HG03066 (cell line): Measurements from ENCODE around the gene PCDHGA4.
"Not testable (repeated sequence)": the region's sequence is repeated elsewhere in the genome, so short reads cannot be mapped to it uniquely, and the experiment has no call there.

ENCODE experiments used
- ATAC-seq: cut with Tn5 transposase; IDR thresholded peaks from one replicate; pipeline ENCODE4 v1.9.1; 2021; ENCODE audit warnings: low read depth; ENCODE audit not compliant: unreplicated experiment

PCDHGA4 gene

DNA sequence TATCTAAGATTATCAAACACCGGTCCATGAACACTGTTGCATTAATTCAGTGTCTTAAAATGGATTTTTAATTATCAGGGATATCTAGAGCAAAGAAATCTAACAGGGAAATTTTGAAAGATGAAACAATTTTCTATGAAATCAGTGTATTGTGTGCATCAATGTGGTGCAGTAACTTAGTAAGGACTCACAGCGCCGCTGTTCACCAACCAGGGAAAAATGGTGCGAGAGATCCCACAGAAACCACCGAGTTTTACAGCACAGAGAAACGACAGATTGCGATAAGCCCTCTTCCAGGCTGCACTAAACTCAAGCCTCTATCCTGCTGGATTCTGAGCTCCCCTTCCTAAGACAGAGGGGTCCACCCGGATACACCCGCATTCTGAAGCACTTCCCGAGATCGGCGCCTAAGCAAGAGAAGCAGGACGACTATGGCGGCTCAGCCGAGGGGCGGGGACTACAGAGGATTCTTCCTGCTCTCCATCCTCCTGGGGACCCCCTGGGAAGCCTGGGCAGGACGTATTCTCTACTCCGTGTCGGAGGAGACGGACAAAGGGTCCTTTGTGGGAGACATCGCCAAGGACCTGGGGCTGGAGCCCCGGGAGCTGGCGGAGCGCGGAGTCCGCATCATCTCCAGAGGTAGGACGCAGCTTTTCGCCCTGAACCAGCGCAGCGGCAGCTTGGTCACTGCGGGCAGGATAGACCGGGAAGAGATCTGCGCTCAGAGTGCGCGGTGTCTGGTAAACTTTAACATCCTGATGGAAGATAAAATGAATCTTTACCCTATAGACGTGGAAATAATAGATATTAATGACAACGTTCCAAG is 27.9 kb downstream of the PCDHGA4 start, which contains the start of gene PCDHGA7:
Gene PCDHGA7 (plus strand): TSS at position 274 of the 826 bp plus-strand sequence. CDS start 158 bp downstream, at position 432.
- no peak for ATAC-seq

DNA sequence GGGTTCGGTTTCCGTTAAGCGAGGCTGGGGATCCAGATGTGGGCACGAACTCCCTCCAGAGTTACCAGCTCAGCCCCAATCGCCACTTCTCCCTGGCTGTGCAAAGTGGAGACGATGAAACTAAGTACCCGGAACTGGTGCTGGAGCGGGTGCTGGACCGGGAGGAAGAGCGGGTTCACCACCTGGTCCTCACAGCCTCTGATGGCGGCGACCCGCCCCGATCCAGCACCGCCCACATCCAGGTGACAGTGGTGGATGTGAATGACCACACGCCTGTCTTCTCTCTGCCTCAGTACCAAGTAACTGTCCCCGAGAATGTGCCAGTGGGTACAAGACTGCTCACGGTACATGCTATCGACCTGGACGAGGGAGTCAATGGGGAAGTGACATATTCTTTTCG is 28.5 kb downstream of the PCDHGA4 start:
- ATAC-seq, result no peak

GRCh38 chr5:141384471-141385267 is 29.8 kb downstream of the PCDHGA4 start:
- ATAC-seq, result no peak

GRCh38 chr5:141387557-141388311 is 32.9 kb downstream of the PCDHGA4 start, which contains the start of gene PCDHGB4:
Gene PCDHGB4, plus strand, starts transcription at chr5:141387698. Its CDS starts 187 bp downstream, at chr5:141387885.
- not testable (repeated sequence) for ATAC-seq

DNA sequence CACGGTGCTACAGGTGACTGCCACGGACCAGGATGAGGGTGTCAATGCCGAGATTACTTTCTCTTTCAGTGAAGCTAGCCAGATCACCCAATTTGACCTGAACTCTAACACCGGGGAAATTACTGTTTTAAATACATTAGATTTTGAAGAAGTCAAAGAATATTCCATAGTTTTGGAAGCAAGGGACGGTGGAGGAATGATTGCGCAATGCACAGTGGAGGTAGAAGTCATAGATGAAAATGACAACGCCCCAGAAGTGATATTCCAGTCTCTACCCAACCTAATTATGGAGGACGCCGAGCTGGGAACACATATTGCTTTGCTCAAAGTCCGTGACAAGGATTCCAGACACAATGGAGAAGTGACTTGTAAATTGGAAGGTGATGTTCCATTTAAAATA is 33.8 kb downstream of the PCDHGA4 start:
- no peak for ATAC-seq

DNA sequence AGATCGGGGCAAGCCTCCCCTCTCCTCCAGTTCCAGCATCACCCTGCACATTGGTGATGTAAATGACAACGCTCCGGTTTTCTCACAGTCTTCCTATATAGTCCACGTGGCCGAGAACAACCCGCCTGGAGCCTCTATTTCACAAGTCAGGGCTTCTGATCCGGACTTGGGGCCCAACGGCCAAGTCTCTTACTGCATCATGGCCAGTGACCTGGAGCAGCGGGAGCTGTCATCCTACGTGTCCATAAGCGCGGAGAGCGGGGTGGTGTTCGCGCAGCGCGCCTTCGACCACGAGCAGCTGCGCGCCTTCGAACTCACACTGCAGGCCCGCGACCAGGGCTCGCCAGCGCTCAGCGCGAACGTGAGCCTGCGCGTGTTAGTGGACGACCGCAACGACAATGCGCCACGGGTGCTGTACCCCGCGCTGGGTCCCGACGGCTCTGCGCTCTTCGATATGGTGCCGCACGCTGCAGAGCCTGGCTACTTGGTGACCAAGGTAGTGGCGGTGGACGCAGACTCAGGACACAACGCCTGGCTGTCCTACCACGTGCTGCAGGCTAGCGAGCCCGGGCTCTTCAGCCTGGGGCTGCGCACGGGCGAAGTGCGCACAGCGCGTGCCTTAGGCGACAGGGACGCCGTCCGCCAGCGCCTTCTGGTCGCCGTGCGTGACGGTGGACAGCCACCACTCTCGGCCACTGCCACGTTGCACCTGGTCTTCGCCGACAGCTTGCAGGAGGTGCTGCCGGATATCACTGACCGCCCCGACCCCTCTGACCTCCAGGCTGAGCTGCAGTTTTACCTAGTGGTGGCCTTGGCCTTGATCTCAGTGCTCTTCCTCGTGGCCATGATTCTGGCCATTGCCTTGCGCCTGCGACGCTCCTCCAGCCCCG is 34.6 kb downstream of the PCDHGA4 start:
- ATAC-seq, result no peak

- ATAC-seq, result no peak
Observed at GRCh38 chr5:141392429-141393198, 37.8 kb downstream of the PCDHGA4 start, which contains the start of gene PCDHGA8. Gene PCDHGA8, plus strand, starts transcription at chr5:141392633. Its CDS starts 181 bp downstream, at chr5:141392814.

DNA sequence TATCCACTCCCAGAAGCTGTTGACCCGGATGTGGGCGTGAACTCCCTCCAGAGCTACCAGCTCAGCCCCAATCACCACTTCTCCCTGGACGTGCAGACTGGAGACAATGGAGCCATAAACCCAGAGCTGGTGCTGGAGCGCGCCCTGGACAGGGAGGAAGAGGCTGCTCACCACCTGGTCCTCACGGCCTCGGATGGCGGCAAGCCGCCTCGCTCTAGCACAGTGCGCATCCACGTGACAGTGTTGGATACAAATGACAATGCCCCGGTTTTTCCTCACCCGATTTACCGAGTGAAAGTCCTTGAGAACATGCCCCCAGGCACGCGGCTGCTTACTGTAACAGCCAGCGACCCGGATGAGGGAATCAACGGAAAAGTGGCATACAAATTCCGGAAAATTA is 38.4 kb downstream of the PCDHGA4 start:
- no peak for ATAC-seq

GRCh38 chr5:141394401-141395187 is 39.8 kb downstream of the PCDHGA4 start:
- not testable (repeated sequence) for ATAC-seq

- peak; percentile 72 for ATAC-seq
Observed at GRCh38 chr5:141397756-141398551, 43.1 kb downstream of the PCDHGA4 start, which contains the start of gene PCDHGB5. Gene PCDHGB5, plus strand, starts transcription at chr5:141397947. Its CDS starts 181 bp downstream, at chr5:141398128.

- ATAC-seq, result no peak
Observed at GRCh38 chr5:141398608-141399007, 43.8 kb downstream of the PCDHGA4 start.

DNA sequence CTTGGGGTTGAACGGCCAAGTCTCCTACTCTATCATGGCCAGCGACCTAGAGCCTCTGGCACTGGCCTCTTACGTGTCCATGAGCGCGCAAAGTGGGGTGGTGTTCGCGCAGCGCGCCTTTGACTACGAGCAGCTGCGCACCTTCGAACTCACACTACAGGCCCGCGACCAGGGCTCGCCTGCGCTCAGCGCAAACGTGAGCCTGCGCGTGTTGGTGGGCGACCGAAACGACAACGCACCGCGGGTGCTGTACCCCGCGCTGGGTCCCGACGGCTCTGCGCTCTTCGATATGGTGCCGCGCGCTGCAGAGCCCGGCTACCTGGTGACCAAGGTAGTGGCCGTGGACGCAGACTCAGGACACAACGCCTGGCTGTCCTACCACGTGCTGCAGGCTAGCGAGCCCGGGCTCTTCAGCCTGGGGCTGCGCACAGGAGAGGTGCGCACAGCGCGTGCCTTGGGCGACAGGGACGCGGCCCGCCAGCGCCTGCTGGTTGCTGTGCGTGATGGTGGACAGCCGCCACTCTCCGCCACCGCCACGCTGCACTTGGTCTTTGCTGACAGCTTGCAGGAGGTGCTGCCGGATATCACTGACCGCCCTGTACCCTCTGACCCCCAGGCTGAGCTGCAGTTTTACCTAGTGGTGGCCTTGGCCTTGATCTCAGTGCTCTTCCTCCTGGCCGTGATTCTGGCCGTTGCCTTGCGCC is 44.9 kb downstream of the PCDHGA4 start:
- no peak for ATAC-seq

DNA sequence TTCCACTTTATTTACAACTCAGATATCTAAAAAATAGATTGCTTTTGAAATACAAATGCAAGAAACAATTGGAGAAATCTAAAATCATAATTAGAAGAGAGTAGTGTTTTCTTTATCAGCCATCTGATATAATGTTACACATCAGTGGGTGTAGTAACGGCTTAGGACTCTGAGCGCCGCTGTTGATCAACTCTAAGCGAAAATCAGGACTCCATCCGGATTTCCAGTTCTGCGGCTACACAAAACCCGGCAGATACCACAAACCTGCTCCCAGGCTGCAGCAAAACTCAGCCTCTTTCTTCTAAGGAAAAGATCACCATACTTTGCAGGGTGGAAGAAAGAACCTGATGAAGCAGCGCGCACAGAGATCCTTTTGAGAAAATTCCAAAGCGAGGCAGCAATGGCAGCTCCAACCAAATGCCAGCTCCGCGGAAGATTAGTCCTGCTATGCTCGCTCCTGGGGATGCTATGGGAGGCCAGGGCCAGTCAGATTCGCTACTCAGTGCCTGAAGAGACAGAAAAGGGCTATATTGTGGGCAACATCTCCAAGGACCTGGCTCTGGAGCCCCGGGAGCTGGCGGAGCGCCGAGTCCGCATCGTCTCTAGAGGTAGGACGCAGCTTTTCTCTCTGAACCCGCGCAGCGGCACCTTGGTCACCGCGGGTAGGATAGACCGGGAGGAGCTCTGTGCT is 47.9 kb downstream of the PCDHGA4 start, which contains the start of gene PCDHGA9:
Gene PCDHGA9 (plus strand): TSS at position 226 of the 691 bp plus-strand sequence. CDS start 175 bp downstream, at position 401.
- no peak for ATAC-seq

DNA sequence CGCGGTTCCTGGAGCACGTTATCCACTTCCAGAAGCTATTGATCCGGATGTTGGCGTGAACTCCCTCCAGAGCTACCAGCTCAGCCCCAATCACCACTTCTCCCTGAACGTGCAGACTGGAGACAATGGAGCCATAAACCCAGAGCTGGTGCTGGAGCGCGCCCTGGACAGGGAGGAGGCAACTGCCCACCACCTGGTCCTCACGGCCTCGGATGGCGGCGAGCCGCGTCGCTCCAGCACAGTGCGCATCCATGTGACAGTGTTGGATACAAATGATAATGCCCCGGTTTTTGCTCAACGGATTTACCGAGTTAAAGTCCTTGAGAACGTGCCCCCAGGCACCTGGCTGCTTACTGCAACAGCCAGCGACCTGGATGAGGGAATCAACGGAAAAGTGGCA is 48.6 kb downstream of the PCDHGA4 start:
- no peak for ATAC-seq
